ENCODE results near the gene TRAF4. TPM values are rescaled to one million over a fixed set of nuclear protein-coding genes. Genes with fewer than 3 reads are reported as not detected.

TRAF4 gene
- total RNA-seq, 1 experiment from 2014 or later: 227 TPM

- peak overlapping the region; percentile 95 to 96 for H3K4me3 Mint-ChIP-seq
- peaks cover 8% of the 10 kb centered on the region; the same call in 1 of the 2 replicates for H3K79me2 ChIP-seq (ENCODE audit: insufficient read depth, low read length)
- H2BK5ac ChIP-seq (ENCODE audit: insufficient read length, low read length): peak overlapping the region; percentile 71
- no peak overlapping the region for H4K8ac ChIP-seq (replicated peaks; ENCODE audit: insufficient read length, low read depth, low read length)
- H4K20me1 ChIP-seq (ENCODE audit: control insufficient read depth, insufficient read depth, insufficient read length): no peaks in the 10 kb centered on the region
- H3K36me3 Mint-ChIP-seq (ENCODE audit: insufficient read depth in 1 of 3, low read depth in 3 of 3): peaks cover 35 to 46% (median 39%) of the 10 kb centered on the region in 3 experiments; a peak in 6 of 7 replicates
- H3K9me3 Mint-ChIP-seq: no peaks in the 10 kb centered on the region; a peak in 2 of 5 replicates
- H3K23ac ChIP-seq (ENCODE audit: insufficient read length, low read depth, low read length): no peak overlapping the region
- no peak overlapping the region for H3K4ac ChIP-seq (ENCODE audit: low read depth, low read length)
- peaks cover 20% of the 10 kb centered on the region for H3K23me2 ChIP-seq (ENCODE audit: insufficient read length, low read depth, low read length, poor library complexity, severe bottlenecking)
- no peak overlapping the region for H2BK120ac ChIP-seq (ENCODE audit: low read depth, low read length, poor library complexity, severe bottlenecking)
- H4K91ac ChIP-seq (ENCODE audit: insufficient read length, low read depth, low read length): no peak overlapping the region
- peak; percentile 95 for DNase-seq
- no peak overlapping the region for H2BK15ac ChIP-seq (ENCODE audit: low read depth, low read length)
- H2AK5ac ChIP-seq (ENCODE audit: insufficient read length, low read length): no peak overlapping the region
- peaks cover 3% of the 10 kb centered on the region for H3K79me1 ChIP-seq (ENCODE audit: insufficient read depth, low read depth, low read length, poor library complexity, severe bottlenecking)
- no peak overlapping the region for H3T11ph ChIP-seq (ENCODE audit: low read length)
- no peaks in the 10 kb centered on the region for H3K27me3 ChIP-seq (ENCODE audit: insufficient read depth, low read length)
- 0 out of 2 replicates have a peak, but pooled peaks cover 7% of the 10 kb centered on the region for H3K4me1 ChIP-seq (ENCODE audit: insufficient read depth, low read length)
- peak overlapping the region; percentile 93 for H3K14ac ChIP-seq (ENCODE audit: insufficient read depth, low read length)
- peak overlapping the region; percentile 27 for H4K5ac ChIP-seq (ENCODE audit: insufficient read length, low read depth, low read length)
- H3K4me1 Mint-ChIP-seq: peaks cover 34 to 49% of the 10 kb centered on the region in 2 experiments
- H3K56ac ChIP-seq (ENCODE audit: insufficient read length, low read depth, low read length): no peak overlapping the region
- no peak for TF ChIP-seq CTCF (conservative IDR thresholded peaks at IDR 0.05)
- H2BK20ac ChIP-seq (ENCODE audit: low read depth, low read length, poor library complexity, severe bottlenecking): no peak overlapping the region
- no peak overlapping the region for H2AFZ ChIP-seq (ENCODE audit: low read length)
- H3K27ac ChIP-seq (ENCODE audit: insufficient read length, low read depth, low read length): peak overlapping the region; percentile 29
- H3K9me3 ChIP-seq (ENCODE audit: control insufficient read depth, low read depth, low read length): no peaks in the 10 kb centered on the region
- H3K27ac Mint-ChIP-seq: peak overlapping the region; percentile 95 to 100 (median 99)
- peak overlapping the region; percentile 79 for H3K4me2 ChIP-seq (ENCODE audit: insufficient read depth, insufficient read length, low read length)
- no peaks in the 10 kb centered on the region; the same call in 1 of the 2 replicates for H3K27me3 Mint-ChIP-seq (ENCODE audit: low read depth)
- H2BK12ac ChIP-seq (ENCODE audit: insufficient read length, low read depth, low read length): peak overlapping the region; percentile 26
- no CpG with 5 or more reads among the region's 45 CpGs for WGBS (ENCODE audit: extremely low coverage, insufficient read length, low lambda C conversion rate)
- H3K9ac ChIP-seq (ENCODE audit: extremely low read depth, insufficient read length, low read length): peak overlapping the region; percentile 92
- H3K18ac ChIP-seq (ENCODE audit: insufficient read length, low read depth, low read length): peak overlapping the region; percentile 94
These were observed 18.1 kb upstream of the TRAF4 start for GRCh38 chr17:28725660-28726225.
